ENCODE results near the gene PDZRN3.

GRCh38 chr3:73364517-73364916, 260.2 kb downstream of the PDZRN3 start:
- TF ChIP-seq CTCF (conservative IDR thresholded peaks at IDR 0.05; ENCODE audit: low read depth in 2 of 2) (no peak), POLR2AphosphoS5 (IDR thresholded peaks at IDR 0.05; ENCODE audit: low read depth) (no peak), EZH2phosphoT487 (IDR thresholded peaks at IDR 0.05; ENCODE audit: unreplicated experiment) (no peak), STAT1 (IDR thresholded peaks at IDR 0.05; ENCODE audit: unreplicated experiment) (no peak), REST (IDR thresholded peaks at IDR 0.05; ENCODE audit: unreplicated experiment) (no peak), CREB1 (CRISPR knock-in tag; IDR thresholded peaks at IDR 0.05; ENCODE audit: low read depth) (no peak), EZH2 (IDR thresholded peaks at IDR 0.05; ENCODE audit: low read depth, unreplicated experiment) (no peak), ZNF114 (CRISPR knock-in tag; IDR thresholded peaks at IDR 0.05) (no peak), JUNB (IDR thresholded peaks at IDR 0.05; ENCODE audit: unreplicated experiment) (no peak), ZNF462 (CRISPR knock-in tag; IDR thresholded peaks at IDR 0.05) (no peak)
